Muscle layer of colon (tissue), 2 donors: ENCODE data around the gene INO80B.
A peak's percentile ranks its signal among the peaks of the same experiment; 100 is the strongest.

Experiments
- H3K27ac ChIP-seq: one replicate; pipeline ENCODE4 v1.7.0; 2013; ENCODE audit warnings: low read depth, mild to moderate bottlenecking, low read length, moderate library complexity
- H3K27me3 ChIP-seq, 2 donors: one replicate each; pipeline ENCODE4 v1.7.0; 2013; ENCODE audit warnings: low read length in 2 of 2, mild to moderate bottlenecking in 2 of 2; ENCODE audit not compliant: insufficient read depth in 2 of 2, control insufficient read depth in 1 of 2
- H3K36me3 ChIP-seq: one replicate; pipeline ENCODE4 v1.7.0; 2013; ENCODE audit warnings: mild to moderate bottlenecking, low read length; ENCODE audit not compliant: insufficient read depth
- H3K4me1 ChIP-seq: one replicate; pipeline ENCODE4 v1.7.0; 2013; ENCODE audit warnings: mild to moderate bottlenecking, low read length; ENCODE audit not compliant: insufficient read depth
- H3K4me3 ChIP-seq, 2 donors: one replicate each; pipeline ENCODE4 v1.7.0; 2013; ENCODE audit warnings: low read length in 2 of 2, low read depth in 1 of 2, mild to moderate bottlenecking in 1 of 2, moderate library complexity in 1 of 2
- H3K9ac ChIP-seq: one replicate; pipeline ENCODE4 v1.7.0; 2013; ENCODE audit warnings: low read length
- H3K9me3 ChIP-seq: one replicate; pipeline ENCODE4 v1.7.0; 2013; ENCODE audit warnings: mild to moderate bottlenecking, low read length
- donor health status: abdominal sarcoma.
- donor health status: Adenocarcinoma of cecum.

INO80B gene

GRCh38 chr2:74501335-74502071 lies 46.6 kb downstream of the INO80B start:
- Histone ChIP-seq H3K27me3 (peaks cover 29 to 82% of the 10 kb centered on the region in 2 donors), H3K9ac (no peak overlapping the region), H3K27ac (no peak overlapping the region), H3K4me1 (peaks cover 28% of the 10 kb centered on the region), H3K9me3 (no peaks in the 10 kb centered on the region), H3K36me3 (peaks cover 14% of the 10 kb centered on the region), H3K4me3 (no peak overlapping the region)

GRCh38 chr2:74502147-74502719 lies 47.3 kb downstream of the INO80B start:
- peaks cover 29 to 78% of the 10 kb centered on the region in 2 donors for H3K27me3 ChIP-seq
- peaks cover 14% of the 10 kb centered on the region for H3K36me3 ChIP-seq
- no peaks in the 10 kb centered on the region for H3K9me3 ChIP-seq
- peak overlapping the region; percentile 43 to 45 for H3K4me3 ChIP-seq
- no peak overlapping the region for H3K27ac ChIP-seq
- peaks cover 33% of the 10 kb centered on the region for H3K4me1 ChIP-seq
- no peak overlapping the region for H3K9ac ChIP-seq

GRCh38 chr2:74502720-74503505 lies 48.0 kb downstream of the INO80B start:
- H3K4me1 ChIP-seq = peaks cover 29% of the 10 kb centered on the region
- H3K9me3 ChIP-seq = no peaks in the 10 kb centered on the region
- H3K4me3 ChIP-seq = peak overlapping the region; percentile 43 to 45
- no peak overlapping the region for H3K27ac ChIP-seq
- H3K9ac ChIP-seq = no peak overlapping the region
- peaks cover 14% of the 10 kb centered on the region for H3K36me3 ChIP-seq
- H3K27me3 ChIP-seq = peaks cover 24 to 71% of the 10 kb centered on the region in 2 donors

GRCh38 chr2:74503506-74504475 lies 48.9 kb downstream of the INO80B start:
- Histone ChIP-seq H3K4me3 (peak overlapping the region; percentile 35 to 45), H3K36me3 (peaks cover 14% of the 10 kb centered on the region), H3K9ac (no peak overlapping the region), H3K27ac (peak overlapping the region; percentile 45), H3K27me3 (peaks cover 18 to 62% of the 10 kb centered on the region in 2 donors), H3K9me3 (no peaks in the 10 kb centered on the region), H3K4me1 (peaks cover 27% of the 10 kb centered on the region)

GRCh38 chr2:74504591-74504990 lies 49.7 kb downstream of the INO80B start:
- peak overlapping the region in 1 of 2 donors; percentile 45 for H3K4me3 ChIP-seq
- peaks cover 14% of the 10 kb centered on the region for H3K36me3 ChIP-seq
- no peaks in the 10 kb centered on the region for H3K9me3 ChIP-seq
- no peak overlapping the region for H3K27ac ChIP-seq
- H3K9ac ChIP-seq = no peak overlapping the region
- H3K27me3 ChIP-seq = peaks cover 18 to 55% of the 10 kb centered on the region in 2 donors
- H3K4me1 ChIP-seq = peaks cover 24% of the 10 kb centered on the region

- Histone ChIP-seq H3K9me3 (no peaks in the 10 kb centered on the region), H3K9ac (no peak overlapping the region), H3K4me3 (no peak overlapping the region), H3K4me1 (peaks cover 24% of the 10 kb centered on the region), H3K27ac (no peak overlapping the region), H3K36me3 (peaks cover 14% of the 10 kb centered on the region), H3K27me3 (peaks cover 10 to 53% of the 10 kb centered on the region in 2 donors)
Observed at GRCh38 chr2:74505448-74506246, 50.8 kb downstream of the INO80B start.

GRCh38 chr2:74507145-74507925 lies 52.4 kb downstream of the INO80B start, which contains the start of gene PCGF1:
Gene PCGF1, minus strand, starts transcription at chr2:74507695. Its CDS starts 27 bp downstream, at chr2:74507668.
- H3K9ac ChIP-seq = peak within 1 kb of the TSS; percentile 73
- H3K27me3 ChIP-seq = peaks cover 16 to 50% of the 10 kb centered on the region in 2 donors
- H3K36me3 ChIP-seq = peaks cover 14% of the 10 kb centered on the region
- H3K27ac ChIP-seq = peak within 1 kb of the TSS; percentile 89
- H3K4me1 ChIP-seq = peaks cover 24% of the 10 kb centered on the region
- H3K9me3 ChIP-seq = no peaks in the 10 kb centered on the region
- peak within 1 kb of the TSS; percentile 75 to 77 for H3K4me3 ChIP-seq
